Stimulated activated CD4-positive, alpha-beta T cell treated with anti-CD3 and anti-CD28 coated beads, Interleukin-1b, Interleukin-23, amount 100 ng/mL, for 24 hours (primary cell): Measurements from ENCODE around the gene CDCP1.

Experiments
- DNase-seq, 4 experiments: peaks; one replicate each; pipeline ENCODE4 v3.0.0-alpha.2; 2020; ENCODE audit warnings: low read depth in 4 of 4, low spot score in 1 of 4

Gene CDCP1, protein sequence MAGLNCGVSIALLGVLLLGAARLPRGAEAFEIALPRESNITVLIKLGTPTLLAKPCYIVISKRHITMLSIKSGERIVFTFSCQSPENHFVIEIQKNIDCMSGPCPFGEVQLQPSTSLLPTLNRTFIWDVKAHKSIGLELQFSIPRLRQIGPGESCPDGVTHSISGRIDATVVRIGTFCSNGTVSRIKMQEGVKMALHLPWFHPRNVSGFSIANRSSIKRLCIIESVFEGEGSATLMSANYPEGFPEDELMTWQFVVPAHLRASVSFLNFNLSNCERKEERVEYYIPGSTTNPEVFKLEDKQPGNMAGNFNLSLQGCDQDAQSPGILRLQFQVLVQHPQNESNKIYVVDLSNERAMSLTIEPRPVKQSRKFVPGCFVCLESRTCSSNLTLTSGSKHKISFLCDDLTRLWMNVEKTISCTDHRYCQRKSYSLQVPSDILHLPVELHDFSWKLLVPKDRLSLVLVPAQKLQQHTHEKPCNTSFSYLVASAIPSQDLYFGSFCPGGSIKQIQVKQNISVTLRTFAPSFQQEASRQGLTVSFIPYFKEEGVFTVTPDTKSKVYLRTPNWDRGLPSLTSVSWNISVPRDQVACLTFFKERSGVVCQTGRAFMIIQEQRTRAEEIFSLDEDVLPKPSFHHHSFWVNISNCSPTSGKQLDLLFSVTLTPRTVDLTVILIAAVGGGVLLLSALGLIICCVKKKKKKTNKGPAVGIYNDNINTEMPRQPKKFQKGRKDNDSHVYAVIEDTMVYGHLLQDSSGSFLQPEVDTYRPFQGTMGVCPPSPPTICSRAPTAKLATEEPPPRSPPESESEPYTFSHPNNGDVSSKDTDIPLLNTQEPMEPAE

GRCh38 chr3:45145681-45146614, at the start of gene CDCP1:
Gene CDCP1 (minus strand): TSS chr3:45146378. CDS start chr3:45146287, 91 bp downstream.
- no peak for DNase-seq

DNA sequence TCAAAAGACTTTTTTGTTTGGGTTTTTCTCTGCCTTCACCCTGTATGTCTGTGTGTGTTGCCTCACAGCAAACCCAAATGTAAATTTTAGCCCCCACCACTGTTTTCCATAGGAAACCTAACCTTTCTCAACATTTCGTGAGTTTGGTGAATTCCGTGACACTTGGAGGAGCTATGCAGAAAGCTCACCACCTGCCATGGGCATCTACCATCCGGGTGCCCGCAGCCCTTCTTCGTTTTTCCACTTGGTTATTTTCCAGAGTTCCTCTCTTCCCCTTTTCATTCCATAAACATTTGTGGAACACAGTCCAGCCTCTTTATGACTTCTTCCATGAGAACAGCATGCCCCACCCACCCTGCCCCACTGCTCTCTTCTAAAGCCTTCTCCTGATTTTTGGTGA, 48.6 kb upstream of the CDCP1 start:
- DNase-seq, result no peak

GRCh38 chr3:45191924-45192417, 45.8 kb upstream of the CDCP1 start:
- DNase-seq, result no peak

- no peak for DNase-seq
Measured at GRCh38 chr3:45191424-45191823, 45.2 kb upstream of the CDCP1 start.

DNA sequence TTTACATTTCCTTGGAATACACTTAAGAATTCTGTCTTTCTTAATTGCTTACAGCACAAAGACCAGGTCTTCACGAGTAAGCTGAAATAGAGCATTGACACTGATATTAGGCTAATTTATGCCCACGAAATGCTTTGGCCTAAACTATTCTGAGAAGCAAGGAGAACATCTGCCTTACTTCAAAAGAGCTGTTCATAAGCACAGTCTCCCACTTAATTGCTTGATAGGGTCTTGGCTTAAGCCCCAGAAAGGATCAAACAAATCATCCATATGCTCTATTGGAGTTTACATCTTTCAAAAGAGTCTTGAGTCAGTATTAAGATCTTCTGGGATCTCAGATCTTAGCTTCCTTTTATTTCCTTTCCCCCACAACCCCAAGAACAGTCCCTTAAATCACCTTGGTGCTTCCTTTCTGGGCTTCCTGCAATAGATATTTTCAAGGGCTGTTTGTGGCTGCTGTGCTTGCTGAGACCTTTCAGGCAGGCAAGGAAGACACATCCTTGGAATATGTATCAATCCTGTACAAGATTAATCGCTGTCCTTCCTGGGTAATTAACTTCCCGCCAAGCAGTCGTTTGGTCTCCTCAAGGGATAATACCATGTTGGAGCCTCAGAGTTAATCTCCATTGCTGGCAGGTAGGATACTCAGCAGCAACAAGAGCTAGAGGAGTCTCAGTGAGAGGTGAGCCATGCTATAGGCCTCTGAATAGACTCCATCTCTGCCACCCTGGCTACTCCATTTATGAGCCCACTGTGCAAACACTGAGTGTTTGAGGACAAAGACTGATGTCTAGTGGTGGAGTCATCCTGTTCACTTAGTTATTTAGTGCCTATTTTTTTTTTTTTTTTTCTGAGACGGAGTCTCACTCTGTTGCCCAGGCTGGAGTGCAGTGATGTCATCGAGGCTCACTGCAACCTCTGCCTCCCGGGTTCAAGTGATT, 42.8 kb upstream of the CDCP1 start:
- DNase-seq, result no peak

DNA sequence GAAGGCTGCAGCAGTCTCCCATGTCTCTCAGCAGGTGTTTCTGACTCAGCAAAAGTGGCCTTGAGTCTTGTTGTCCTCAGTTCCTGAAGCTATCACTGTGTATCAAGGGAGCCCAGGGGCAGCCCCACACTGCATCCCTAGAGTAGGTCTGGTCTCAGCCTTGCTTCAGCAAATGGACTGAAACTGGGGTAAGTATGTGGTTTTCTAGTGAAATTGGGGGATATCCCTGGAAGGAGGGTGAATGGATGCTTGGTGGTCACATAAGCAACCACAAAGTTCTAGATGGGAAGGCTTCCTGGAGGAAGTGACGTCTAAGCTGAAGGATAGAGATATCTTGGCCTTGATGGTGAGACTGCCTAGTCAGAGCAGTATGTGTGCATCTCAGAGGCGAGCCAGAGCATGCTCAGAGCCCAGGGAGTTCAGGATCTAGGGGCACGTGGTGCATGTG, 41.5 kb upstream of the CDCP1 start:
- DNase-seq, result no peak

DNA sequence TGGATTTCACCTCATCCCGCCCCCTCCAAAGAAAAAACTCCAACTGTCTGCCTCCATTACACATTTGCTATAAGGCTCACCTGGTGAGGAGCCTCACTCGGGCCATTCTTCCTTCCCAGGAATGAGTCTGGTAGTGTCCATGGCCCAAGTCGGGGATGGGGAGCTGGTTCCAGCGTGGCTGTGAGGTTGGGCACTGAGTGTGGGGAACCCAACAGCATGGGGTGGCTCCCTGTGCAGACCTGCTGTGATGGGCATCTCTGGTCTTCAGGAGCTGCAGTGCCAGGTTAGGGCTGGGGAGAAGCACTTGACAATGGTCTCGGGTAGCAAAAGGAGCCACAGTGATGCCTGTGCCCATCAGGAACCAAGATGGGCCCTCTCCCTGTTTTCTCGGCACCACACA, 40.7 kb upstream of the CDCP1 start:
- no peak for DNase-seq

DNA sequence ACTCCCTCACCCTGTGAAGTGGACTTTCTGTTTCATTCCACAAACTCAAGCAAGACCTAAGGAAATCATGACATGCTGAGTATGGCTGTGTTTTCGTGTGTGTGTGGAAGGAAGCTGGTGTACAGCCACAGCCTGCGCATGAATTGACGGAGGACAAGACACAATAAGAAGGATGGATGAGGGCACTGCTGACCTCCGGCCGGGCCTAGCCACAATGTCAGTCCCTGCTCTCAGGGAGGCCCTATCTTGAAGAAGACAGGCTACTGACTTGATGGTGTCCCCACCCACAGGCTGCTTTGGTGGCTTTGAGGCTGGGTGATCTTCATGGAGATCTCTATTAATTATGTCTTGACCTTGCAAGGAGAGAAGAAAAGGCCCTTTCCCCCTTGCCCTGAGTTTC, 39.3 kb upstream of the CDCP1 start:
- no peak for DNase-seq

- no peak for DNase-seq
Measured at GRCh38 chr3:45185052-45185451, 38.9 kb upstream of the CDCP1 start.

- no peak for DNase-seq
Measured at GRCh38 chr3:45183872-45184262, 37.7 kb upstream of the CDCP1 start.

- no peak for DNase-seq
Measured at GRCh38 chr3:45182915-45183871, 37.0 kb upstream of the CDCP1 start.

- no peak for DNase-seq
Measured at GRCh38 chr3:45181496-45181895, 35.3 kb upstream of the CDCP1 start.

DNA sequence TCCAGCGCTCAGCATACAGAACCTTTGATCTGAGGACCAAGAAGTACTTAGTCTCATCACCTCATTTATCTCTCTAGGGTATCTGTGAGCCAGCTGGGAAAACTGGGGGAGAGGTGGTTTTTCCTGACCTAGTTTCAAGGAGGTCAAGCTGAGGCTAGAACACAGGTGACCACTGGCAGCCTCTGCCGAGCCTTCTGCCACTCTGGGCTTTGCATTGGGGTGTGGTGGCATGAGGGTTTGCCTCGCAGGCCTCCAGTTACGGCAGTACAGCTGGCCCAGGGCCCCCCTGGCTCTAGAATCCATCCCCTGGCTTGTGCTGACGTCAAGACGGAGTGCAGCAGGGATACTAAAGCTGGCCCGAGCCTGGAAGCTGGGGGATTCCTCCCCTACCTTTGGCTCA, 34.7 kb upstream of the CDCP1 start:
- no peak for DNase-seq

GRCh38 chr3:45180051-45180450, 33.9 kb upstream of the CDCP1 start:
- no peak for DNase-seq

GRCh38 chr3:45179163-45179562, 33.0 kb upstream of the CDCP1 start:
- DNase-seq, result no peak

DNA sequence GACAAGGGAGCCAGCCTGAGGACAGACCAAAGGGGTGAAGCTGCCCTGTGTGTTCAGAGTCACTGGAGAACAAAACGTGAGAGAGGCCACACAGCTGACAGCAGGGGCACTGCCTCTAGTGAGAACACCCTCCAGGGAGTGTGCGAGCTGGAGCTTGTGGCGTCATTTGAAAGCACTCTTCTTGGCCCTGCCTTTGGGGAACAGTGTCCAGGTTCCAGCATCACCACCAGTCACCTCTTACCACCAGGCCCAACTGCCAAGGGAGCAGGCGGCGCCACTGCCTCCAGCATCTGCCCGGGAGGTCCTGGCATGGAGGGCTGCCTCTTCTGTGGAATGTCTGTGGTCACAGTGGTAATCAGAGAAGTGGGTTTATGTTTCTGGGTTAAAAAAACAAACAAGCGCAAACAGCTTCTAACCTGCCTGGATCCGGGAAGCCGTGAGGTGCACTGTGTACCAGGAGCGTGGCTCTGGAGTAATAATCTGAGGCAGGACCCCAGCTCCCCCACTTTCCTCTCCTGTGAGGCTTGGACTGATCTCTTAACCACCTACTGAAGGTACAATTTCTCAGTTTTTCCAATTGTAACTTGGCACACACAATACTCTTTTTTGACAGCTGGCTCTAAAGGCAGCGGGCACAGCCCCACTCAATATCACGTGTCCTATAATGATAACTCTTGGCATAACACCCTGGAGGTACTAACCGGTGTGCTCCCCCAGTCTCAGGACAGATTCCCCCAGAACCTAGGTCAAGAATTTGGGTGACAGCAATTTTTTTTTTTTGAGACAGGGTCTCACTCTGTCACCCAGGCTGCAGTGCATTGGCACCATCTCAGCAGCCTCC, 32.2 kb upstream of the CDCP1 start:
- DNase-seq, result no peak

DNA sequence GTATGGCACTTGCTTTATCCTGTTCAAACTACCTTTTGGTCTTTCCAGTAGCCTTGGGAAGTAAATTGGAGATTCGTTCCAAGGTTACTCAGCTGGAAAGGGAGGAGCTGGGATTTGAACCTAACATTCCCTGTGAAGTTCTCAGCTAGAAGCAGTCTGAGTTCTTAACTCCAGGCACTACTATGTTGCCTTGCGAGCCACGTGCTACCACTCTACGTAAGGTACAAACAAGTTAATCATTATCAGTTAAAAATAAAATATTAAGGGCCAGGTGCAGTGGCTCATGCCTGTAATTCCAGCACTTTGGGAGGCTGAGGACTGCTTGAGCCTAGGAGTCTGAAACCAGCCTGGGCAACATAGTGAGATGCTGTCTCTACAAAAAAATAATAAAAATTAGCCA, 30.7 kb upstream of the CDCP1 start:
- no peak for DNase-seq

DNA sequence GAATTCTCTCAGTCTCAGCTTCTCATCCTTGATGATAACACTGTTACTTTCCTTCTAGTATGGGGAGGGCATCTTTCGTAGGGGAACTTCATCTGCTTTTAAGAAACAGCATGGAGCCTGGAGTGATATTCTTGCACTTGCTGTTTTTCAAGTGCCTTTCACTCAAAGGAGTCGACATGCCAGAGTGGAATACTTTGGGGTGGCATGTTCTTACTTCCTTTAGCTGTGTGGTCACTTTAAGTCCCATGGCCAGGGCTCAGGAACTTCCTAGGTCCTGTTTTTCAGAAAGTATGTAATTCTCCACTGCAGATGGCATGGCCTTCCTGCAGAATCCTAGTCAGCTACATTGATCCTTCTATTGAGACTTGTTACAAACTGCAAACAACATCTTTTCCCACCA, 28.1 kb upstream of the CDCP1 start:
- no peak for DNase-seq
